Measurements from ENCODE around the gene BIVM.

BIVM gene

DNA sequence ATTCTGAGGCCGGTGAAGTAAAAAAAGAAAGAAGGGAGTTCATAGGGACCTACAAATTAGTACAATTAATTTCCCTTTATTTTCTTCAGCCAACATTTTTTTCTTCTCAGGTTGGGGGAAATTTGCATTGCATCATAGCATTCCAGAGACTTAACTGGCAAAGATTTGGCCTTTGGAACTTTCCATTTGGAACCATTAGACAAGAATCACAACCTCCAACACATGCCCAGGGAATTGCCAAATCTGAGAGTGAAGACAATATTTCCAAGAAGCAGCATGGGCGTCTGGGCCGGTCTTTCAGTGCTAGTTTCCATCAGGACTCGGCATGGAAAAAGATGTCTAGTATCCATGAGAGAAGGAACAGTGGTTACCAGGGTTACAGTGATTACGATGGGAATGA, 40.5 kb downstream of the BIVM start:
- DNase-seq (ENCODE audit: low read depth, low spot score) = no peak

DNA sequence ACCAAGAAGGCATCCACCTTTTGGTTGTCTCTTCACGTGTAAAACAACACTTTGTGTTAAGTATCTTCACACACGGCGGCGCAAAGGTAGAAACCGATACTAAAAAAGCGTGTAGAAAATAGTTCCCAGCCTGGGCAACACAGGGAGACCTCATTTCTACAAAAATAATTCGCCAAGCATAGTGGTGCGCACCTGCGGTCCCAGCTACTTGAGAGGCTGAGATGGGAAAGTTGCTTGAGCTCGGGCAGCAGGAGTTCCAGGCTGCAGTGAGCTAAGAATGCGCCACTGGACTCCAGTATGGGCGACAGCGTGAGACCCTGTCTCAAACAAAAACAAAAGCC, 46.3 kb downstream of the BIVM start:
- no peak for DNase-seq (ENCODE audit: low read depth, low spot score)

DNA sequence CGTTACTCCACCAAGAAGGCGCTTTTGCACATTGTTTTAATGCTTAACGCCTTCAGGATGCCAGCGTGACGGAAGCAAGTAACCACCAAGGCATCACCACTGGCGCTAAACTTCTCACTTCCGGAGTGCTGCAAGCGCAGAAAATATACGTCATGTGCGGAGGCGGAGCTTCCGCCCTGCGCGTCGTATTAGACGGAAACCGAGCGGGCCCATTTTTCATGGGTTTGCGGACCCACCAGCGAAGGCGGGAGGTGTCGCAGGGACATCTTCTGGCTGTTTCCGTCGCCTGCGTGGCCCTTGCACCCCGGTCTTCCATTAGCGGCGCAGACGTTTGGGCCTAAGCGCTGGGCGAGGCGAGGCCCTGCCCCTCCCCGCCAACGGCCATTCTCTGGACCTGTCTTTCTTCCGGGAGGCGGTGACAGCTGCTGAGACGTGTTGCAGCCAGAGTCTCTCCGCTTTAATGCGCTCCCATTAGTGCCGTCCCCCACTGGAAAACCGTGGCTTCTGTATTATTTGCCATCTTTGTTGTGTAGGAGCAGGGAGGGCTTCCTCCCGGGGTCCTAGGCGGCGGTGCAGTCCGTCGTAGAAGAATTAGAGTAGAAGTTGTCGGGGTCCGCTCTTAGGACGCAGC, 46.8 kb downstream of the BIVM start, which contains the start of gene ERCC5:
Gene ERCC5, plus strand, starts transcription at position 403 of the 631 bp plus-strand sequence. CDS start 235 bp downstream, outside the sequence.
- DNase-seq (ENCODE audit: low read depth, low spot score) = no peak

DNA sequence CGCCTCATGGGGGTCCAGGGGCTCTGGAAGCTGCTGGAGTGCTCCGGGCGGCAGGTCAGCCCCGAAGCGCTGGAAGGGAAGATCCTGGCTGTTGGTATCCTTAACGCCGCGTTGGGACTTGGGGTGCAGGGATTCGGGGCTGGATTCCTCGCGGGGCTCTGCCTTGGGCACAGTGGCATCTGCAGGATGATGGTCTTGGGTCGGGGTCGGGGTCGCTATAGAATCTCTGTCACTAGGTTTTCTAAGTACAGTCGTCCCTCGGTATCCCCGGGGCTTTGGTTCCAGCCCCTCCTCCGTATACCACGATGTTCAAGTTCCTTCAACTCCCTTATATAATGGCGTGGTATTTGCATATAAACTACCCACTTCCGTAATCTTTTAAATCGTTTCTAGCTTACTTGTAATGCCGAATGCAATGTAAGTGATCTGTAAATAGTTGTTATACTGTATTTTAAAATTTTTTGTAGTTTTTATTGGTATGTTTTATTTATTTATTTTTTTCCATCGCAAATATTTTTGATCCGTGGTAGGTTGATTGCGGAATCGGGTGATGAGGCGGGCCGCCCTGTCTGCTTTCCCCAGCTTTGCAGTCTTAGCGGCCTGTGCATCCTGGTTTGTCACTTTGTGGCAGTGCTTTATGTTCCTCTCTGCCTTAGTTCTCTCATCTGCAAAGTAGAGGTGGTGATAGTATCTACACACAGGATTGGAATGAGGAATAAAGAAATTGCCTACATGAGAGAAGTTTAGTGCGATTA, 47.5 kb downstream of the BIVM start:
- DNase-seq (ENCODE audit: low read depth, low spot score) = no peak

DNA sequence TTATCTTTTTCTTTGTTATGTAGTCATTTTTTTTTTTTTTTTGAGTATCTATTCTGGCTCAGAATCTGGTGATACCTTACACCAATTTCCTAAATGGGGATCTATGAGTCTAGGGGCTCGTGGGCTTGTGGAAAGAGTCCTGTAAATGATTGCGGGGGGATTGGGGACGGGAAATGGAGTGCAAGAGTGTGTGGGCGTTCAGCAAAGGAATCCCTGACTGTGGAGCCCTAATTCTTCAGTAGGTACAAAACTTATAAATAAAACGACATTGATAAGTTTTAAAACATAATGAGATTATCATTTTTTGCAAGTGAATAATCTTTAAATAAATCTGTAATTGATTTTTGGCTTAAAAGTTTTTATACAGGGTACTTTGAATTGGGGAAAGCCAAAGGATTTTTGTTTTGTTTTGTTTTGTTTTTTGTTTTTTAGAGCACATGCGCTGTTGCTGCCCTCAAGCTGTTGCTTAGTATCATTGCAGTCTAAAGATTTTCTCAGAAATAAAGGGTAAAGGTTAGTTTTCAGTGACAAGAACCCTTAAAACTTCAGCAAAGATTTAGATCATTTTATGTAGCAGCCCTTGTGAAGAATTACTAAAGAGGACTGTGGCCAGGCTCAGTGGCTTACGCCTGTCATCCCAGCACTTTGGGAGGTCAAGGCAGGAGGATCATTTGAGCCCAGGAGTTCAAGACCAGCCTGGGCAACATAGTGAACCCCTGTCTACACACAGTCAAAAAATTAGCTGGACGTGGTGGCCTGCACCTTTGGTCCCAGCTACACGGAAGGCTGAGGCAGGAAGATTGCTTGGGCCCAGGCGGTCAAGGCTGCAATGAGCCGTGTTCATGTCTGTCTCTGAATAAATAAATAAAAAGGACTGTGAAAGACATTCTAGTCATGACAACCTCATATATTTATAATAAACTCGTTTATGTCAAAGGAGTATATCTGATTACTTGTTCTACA, 48.6 kb downstream of the BIVM start:
- no peak for DNase-seq (ENCODE audit: low read depth, low spot score)

DNA sequence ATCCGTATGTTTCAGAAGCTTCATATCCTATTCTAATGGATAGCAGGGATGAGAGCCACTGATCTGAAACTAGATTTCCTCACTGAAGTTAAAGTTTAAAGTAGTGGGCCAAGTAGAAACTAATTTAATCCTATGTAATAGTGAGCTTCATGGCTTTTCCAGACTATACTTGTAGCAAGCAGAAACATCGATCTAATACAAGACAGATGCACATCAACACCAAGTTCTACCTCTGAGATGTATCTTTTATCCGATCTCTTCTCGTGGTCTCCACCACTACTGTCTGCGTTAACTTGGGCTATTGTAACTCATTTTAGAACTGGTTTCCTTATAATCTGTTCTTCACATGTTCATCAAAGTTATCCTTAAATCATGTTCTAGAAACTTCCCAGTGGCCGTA, 50.0 kb downstream of the BIVM start:
- no peak for DNase-seq (ENCODE audit: low read depth, low spot score)

DNA sequence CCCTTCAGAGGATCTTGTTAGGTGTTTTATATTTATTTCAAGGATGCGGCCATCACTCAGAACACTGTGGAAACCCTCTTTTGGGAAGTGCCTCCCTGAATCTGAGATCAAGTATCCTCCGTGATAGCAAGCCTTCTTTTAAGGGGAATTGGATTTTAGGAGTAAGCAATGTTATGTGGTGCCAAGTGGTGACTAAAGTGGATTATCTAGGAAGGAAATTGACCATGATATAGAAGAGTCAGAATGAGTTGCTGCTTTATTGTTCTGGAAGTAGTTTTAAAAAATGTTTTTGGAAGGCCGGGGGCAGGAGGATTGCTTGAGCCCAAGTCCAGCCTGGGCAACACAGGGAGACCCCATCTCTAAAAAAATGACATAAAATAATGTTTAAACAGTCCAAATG, 53.6 kb downstream of the BIVM start:
- DNase-seq (ENCODE audit: low read depth, low spot score) = no peak

DNA sequence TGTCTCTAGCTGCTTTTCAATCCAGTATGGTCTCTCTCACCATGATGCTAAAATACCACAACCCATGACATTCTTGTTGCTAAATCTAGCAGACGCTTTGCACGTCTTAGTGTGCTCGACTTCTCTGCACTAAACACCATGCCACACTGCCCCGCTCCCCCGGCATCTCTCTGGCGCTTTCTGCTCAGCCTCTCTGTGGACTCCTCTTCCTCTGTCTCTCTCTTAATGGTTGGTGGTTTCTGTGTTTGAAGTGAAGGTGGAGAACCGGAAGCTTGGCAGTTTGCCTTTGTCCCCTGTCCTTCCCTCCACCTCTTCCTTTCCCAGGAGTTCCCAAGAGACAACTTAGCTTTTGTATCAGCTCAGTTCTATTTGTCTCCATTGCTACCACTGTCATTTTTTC, 55.8 kb downstream of the BIVM start:
- no peak for DNase-seq (ENCODE audit: low read depth, low spot score)

DNA sequence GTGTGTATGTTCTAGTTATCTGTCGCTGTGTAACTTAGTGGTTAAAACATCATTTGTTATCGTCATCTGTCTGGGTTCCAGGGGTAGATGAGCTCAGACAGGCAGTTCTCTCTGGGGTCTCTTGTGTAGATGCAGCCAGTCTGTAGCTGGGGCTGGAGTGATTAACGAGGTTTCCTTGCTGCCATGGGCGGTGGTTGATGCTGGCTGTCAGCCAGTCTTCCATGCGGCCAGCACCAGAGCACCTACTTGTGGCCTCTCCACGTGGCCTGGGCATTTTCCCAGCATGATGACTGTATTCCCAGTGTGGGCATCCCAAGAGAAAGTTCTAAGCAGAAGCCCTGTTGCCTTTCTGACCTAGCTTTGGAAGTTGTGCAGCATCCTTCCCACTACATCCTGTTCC, 57.6 kb downstream of the BIVM start:
- no peak for DNase-seq (ENCODE audit: low read depth, low spot score)

DNA sequence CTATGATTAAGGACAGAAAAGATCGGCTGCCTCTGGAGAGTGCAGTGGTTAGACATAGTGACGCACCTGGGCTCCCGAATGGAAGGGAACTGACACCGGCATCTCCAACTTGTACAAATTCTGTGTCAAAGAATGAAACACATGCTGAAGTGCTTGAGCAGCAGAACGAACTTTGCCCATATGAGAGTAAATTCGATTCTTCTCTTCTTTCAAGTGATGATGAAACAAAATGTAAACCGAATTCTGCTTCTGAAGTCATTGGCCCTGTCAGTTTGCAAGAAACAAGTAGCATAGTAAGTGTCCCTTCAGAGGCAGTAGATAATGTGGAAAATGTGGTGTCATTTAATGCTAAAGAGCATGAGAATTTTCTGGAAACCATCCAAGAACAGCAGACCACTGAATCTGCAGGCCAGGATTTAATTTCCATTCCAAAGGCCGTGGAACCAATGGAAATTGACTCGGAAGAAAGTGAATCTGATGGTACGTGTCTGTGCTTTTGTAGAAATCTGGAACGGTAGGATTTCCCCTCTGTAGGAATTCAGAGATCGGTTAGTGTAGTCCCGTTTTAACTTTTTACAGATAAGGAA, 63.8 kb downstream of the BIVM start:
- no peak for DNase-seq (ENCODE audit: low read depth, low spot score)

DNA sequence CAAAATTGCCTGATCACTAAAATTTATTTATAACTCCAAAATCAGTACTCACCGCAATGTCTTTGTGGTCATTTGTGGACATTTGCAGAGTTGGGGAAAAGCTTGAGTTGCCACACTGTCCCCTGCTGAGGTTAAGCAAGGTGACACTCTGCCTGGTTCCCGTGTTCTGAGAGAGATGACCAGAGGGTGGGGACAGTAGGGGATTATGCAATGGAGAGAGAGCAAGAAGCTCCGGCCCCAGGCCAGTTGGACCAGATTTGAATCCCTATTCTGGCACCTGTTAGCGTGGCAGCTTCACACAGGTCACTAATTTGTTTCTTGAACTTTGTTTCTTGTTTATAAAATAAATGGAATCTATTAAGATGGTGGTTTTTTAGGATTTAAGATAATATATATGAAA, 64.7 kb downstream of the BIVM start:
- DNase-seq (ENCODE audit: low read depth, low spot score) = no peak

DNA sequence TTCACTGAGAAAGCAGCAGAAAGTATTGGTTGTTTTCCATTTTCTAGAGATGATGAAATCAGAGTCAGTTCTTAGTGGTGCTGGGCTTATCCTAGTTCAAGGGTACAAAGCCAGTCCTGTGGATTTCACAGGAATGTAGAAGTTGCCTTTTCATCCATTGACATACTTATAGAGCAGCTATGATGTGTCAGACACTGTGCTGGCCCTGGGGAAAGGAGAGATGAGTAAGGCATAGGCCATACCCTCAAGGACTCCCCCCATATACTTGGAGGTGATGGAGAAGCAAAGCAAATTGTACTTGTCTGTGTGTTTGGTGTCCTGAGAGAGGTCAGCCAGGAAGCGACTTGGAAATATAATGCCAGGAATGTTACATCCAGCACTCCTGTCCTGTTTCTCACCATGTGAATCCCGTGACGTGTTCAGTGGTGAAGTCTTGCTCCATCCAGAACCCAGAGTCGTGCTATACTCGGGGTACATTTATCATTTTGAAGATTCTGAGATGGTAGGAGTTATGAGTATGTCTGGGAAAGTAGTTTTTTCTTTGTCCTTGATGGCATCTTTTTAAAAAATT, 69.5 kb downstream of the BIVM start:
- DNase-seq (ENCODE audit: low read depth, low spot score) = no peak

DNA sequence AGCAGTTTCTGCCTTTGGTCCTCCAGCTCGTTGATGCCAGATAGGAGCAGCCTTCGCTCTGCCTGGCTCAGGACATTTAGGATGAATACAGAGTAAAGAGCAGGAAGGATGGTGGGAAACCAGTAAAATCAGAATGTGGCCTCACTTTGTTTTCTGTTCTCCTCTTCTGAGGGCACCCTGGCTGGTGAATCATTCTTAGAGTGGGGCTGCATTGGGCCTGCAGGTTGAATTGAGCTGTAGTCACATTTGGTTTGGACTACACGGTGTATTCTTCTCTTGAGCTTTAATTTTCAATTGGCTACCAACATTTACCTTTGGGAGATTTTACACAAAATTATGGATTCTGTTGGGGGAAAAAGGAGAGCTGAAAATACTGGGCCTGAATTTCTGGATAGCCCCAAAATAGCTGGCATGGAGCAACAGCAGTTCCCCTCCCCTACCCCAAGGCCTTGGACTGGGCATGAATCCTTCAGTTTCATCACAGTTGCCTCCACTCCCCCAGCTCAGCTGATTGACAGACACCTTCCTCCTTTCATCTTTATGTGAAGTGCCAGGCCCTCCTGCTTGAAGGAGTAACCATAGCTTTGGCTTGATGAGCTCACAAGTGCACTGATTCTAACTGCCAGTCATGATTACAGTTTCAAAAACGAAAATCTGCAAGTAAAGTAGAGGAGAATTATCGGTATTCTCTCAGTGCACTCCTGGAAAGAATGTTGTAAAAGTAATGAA, 71.2 kb downstream of the BIVM start:
- DNase-seq (ENCODE audit: low read depth, low spot score) = no peak

DNA sequence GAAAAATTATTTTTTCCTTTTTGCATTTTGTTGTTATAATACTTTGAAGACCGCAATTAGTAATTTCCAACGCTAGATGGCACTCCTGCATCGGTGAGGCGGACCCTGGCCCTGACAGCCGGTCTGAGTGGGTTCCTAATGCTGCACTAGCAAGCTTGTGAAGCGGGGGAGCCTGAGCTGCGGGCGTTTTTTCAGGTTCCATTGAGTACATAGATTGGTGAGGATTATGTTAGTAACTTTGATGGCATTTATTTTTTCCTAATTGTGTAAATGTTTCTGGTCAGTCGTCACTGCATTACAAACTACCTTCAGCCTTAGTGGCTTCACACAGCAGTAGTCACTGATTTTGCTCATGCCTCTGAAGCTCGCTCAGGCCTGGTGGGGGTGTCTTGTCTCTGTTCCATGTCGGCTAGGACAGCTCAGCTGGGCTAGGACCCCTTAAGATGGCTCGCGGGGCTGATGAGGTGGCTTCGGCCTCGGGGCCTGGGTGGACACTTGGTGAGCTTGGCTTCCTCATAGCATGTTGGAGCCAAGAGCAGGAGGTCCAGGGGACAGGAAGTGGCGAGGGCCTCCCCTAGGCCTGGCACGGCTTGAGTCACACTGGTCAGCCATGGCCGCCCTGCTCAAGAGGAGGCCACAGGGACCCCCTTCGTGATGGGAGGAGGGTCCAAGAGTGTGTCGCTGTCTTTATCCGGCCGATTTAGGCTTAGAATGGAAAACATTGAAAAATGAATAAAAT, 71.9 kb downstream of the BIVM start:
- DNase-seq (ENCODE audit: low read depth, low spot score) = no peak

DNA sequence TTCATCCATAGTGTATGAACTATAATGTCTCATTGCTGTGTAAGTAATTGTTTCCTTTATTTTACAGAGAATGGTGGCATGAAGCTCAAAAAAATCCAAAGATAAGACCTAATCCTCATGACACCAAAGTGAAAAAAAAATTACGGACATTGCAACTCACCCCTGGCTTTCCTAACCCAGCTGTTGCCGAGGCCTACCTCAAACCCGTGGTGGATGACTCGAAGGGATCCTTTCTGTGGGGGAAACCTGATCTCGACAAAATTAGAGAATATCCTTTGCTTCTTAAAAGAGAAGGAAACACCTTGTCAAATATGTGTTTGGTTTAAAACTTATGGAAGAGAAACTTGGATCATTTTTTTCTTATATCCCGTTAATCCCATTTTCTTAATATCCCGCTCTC, 73.2 kb downstream of the BIVM start:
- no peak for DNase-seq (ENCODE audit: low read depth, low spot score)

DNA sequence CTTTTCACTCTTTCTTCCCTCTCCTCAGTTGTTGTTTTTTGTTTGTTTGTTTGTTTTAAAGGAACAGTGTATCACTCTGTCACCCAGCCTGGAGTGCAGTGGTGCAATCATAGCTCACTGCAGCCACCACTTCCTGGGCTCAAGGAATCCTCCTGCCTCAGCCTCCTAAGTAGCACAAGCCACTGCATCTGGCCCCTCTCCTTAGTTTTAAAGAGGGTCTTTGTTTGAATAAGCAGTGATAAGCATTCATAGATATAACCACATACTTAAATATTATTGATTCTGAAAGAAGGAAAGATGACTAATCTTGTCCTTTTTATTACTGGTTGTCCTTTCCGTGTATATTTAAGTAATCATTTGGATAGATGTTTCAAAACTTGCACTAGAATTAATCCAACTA, 73.6 kb downstream of the BIVM start:
- no peak for DNase-seq (ENCODE audit: low read depth, low spot score)

DNA sequence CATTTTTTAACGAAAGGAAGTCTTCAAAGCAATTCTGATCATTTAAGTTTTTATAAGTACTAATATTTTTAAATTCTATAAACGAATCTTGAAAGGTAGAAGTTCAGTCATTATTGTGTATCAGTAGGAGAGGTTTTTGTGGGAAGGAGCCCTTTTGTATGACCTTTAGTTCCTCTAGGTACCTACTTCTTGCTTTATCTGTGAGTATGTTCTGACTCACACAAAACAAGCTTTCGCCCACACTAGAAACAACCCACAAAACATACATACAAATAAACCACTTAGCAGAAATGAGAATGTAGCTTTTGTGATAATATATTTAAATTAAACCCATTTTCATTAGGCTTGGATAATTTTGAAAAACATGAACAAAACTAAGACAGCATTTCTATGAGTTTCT, 74.7 kb downstream of the BIVM start:
- DNase-seq (ENCODE audit: low read depth, low spot score) = no peak

DNA sequence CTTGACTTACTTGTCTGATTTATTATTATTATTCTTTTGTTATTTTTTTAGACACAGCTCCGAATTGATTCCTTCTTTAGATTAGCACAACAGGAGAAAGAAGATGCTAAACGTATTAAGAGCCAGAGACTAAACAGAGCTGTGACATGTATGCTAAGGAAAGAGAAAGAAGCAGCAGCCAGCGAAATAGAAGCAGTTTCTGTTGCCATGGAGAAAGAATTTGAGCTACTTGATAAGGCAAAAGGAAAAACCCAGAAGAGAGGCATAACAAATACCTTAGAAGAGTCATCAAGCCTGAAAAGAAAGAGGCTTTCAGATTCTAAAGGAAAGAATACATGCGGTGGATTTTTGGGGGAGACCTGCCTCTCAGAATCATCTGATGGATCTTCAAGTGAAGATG, 76.3 kb downstream of the BIVM start:
- no peak for DNase-seq (ENCODE audit: low read depth, low spot score)

DNA sequence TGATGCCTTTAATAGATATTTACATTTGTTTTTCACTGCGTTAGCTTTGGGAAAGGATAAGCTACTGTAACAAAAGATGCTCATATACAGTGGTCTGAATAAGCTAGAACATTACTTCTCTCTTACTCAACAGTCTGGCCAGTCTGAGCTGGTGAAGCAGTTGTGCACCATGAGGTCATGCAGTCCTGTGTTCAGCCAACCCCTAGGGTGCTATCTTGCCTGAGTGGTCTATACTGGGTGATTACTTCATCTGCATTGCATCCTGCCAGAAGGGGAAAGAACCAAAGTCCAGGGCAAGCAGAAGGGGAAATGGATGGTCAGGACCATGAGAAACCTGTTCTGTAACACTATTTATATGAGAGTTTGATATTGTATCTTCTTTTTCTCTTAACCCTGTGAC, 78.4 kb downstream of the BIVM start:
- no peak for DNase-seq (ENCODE audit: low read depth, low spot score)

DNA sequence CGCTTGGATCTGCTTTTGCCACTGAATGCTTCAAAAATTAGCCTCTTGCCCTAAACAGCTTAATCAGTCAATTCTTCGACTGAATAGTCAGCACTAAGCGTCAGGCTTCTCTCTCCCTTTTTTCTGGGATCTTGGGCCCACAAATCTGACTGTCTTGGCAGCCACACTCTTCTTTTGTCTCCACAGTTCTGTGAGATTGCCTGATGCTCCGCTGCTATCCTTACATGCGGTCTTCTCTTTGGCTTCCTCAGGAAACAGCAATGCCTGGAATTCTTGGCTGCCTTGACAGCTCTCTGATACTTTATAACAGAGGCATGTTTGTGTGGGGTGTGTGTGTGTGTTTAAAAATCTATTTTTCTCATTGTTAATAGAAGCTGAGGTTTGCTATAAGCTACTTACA, 79.6 kb downstream of the BIVM start:
- DNase-seq (ENCODE audit: low read depth, low spot score) = no peak

All from iPS DF 19.7 (cell line).